Measurements from ENCODE around the gene KRTAP5-7.
"Not testable (repeated sequence)": the region's sequence is repeated elsewhere in the genome, so short reads cannot be mapped to it uniquely, and the experiment has no call there.

KRTAP5-7 gene

GRCh38 chr11:71496421-71496820, 30.6 kb upstream of the KRTAP5-7 start:
- no peak for DNase-seq

DNA sequence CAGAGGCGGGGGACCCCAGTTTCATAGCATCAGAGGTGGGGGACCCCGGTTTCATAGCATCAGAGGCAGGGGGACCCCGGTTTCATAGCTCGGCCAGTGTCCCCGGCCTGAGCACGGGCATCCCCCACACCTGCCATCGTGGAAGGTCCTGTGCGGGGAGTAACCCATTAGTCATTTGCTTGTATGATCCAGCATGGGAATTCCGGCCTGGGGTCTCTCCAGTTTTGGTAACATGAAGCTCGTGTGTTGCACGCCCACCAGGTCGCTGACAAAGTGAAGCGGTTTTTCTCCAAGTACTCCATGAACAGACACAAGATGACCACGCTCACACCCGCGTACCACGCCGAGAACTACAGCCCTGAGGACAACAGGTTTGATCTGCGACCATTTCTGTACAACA, 29.0 kb upstream of the KRTAP5-7 start:
- DNase-seq, result no peak

DNA sequence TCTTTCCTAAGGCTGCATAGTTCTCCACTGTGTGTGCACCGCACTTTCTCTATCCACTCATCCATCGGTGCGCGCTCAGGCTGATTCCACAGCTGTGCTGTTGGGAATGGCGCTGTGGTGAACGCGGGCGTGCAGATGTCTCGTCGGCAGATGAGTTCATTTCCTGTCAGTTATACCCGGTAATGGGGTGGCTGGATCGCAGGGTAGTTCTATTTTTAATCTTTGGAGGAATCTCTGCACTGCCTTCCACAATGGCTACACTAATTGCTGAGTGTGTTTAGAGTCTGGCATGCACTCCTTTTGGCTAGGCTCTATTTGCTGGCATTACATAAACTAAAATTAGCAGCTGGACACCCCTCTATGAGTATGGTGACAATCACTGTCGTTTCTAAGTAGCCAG, 27.9 kb upstream of the KRTAP5-7 start:
- DNase-seq, result no peak

DNA sequence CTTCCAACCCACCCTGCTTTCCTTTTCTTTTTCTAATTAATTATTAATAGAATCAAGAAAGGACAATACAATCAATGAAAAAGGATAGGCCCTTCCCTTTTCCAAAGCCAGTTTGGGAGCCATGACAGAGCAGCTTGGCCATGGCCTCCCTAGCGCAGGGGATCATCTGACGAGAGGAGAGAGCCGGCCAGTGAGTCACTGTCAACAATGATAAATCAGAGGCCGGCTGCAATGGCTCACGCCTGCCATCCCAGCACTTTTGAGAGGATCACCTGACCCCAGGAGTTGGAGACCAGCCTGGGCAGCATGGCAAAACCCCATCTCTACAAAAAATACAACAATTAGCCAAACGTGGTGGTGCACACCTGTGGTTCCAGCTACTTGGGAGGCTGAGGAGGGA, 27.5 kb upstream of the KRTAP5-7 start:
- no peak for DNase-seq

- no peak for DNase-seq
These were observed 26.5 kb upstream of the KRTAP5-7 start for GRCh38 chr11:71500601-71501021.

DNA sequence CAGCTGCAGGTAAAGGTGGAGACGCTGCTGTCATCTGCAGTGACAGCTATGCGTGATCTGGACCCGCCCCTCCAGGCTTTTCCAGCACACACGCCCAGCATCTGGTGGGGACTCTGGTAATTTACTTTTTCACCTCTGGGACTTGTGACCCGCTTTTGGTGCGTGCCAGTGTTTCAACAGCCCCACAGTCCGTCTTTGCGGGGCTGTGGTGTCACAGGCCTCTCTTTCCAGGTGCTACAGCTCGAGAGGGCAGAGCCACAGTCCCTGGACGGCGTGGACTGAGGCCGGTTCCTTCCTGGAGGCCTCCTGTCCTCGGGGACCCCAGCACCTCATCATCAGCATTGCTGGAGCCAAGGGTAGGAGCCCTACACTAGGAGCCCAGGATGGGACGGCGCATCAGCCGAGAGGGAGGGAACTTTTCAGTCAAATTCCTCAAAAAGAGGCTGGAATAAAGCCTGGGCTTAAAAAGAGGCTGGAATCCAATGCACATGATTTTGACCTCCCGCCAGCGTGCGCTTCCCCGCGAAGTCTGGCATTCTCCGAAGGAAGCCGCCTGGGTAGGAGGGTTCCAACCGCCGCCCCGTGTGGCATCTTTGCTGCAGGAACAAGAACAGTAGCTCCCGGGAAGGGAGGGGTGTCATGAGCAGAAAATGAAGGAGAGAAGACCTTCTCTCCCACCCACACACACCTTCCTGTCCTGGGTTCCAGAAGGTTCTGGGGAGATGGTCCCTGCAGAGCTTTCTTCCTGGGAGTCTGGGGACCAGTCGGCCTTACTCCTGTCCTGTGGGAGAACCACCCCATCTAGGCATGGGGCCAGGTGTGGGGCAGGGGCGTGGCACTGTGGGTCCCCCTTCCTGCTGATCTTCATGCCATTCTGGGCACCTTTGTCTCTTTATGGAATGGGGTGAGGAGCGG, 25.7 kb upstream of the KRTAP5-7 start:
- no peak for DNase-seq

GRCh38 chr11:71502026-71502425, 25.0 kb upstream of the KRTAP5-7 start:
- no peak for DNase-seq

DNA sequence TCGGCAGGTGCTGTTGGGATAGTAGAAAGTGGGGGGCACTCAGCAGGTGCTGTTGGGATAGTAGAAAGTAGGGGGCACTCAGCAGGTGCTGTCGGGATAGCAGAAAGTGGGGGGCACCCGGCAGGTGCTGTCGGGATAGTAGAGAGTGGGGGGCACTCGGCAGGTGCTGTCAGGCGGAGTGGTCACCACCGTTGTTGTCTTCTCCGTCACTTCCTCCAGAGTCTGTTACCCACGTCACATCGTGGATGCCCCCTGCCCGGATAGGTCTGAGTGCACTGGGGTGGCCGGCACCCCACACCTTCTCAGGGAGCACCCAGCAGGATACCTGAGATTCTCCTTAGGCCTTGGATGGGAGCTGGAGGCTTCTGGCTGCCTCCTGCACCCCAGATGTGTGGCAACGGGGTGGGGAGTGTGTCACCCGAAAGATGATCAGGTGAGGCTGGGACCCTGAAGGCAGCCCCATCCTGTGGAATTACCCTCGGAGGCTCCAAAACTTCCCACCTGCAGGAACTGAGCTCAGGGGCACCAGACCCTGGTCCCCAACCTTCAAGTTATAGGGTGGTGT, 24.1 kb upstream of the KRTAP5-7 start:
- no peak for DNase-seq

DNA sequence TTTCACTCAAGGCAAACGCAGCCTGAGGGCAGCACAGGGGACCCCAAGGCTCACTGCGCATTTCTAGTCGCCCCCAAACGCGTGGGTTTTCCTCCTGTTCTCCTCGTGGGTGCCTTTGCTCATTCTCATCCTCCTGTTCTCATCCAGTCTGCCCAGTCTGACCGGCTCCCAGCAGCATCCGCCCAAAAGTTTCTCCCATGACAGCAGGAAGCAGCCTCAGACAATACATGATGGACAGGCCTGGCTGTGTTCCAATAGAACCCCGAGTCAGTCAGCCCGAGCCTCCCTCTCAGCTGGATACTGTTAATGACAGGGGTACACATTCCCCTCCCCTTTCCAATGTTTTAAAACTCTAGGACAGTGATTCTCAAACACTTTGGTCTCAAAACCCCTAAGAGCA, 22.5 kb upstream of the KRTAP5-7 start:
- no peak for DNase-seq

GRCh38 chr11:71505001-71505400, 22.1 kb upstream of the KRTAP5-7 start:
- DNase-seq, result no peak

GRCh38 chr11:71505781-71506180, 21.3 kb upstream of the KRTAP5-7 start:
- no peak for DNase-seq

DNA sequence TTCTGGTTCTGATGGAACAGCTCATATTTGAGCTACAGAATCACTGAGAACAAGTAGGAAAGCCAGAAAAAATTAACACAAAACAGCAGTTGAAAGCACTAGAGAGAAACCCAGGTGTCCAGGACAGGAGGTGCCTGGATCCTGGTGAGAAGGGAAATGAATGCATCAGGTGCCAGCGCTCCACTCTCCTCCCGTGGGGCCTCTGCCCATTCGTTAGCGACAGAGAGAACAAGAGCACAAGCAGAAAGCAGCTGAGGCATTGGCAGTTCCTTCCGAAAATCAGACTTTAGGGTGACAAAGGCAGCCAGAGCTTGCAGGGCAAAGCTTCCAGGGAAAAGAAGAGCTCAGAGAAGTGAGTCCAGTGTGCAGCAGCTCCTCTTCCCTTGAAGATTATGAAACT, 20.0 kb upstream of the KRTAP5-7 start:
- no peak for DNase-seq

DNA sequence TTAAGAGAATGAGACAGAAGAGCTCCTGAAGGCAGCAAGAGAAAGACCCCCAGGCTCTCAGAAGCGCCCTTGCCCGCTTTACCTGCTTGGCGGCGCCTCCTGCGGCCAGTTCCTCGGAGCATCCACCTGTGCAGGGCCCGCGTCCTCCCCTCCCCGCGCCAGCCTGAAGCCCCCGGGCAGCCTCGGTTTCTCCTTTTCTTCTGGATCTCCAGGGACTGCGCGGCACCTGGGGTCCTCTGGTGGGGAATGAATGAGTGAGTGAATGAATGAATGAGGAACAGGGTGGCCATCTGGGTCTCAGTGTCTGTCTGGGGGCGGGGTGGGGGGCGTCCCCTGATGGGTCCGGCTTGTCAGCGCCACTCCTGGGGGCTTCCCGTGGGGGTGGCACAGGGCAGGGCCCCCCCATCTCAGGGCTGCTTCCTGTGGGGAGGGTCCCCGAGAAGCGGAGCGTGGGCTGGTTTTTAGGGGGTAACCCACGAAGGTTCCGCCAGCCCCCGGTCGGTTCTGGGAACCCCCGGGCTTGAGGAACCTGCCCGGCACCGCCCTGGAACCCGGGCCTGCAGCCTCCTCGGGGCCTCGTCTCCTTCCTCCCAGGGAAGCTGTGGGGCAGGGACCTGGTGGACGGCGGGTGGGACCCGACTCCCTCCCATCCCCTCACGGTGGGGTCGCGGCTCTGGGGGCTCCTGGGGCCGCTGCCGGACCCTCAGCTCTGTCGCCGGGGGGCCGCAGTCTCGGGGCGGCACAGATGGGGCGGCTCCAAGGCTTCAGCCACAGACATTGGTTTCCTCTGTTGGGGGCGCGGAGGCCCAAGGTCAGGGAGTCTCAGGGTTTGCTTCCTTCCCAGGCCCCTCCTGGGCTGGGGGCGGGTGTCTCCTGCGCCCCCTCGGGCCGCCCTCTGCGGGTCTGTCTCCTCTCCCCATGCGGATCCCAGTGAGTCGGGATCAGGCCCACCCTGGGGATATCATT, 8.3 kb upstream of the KRTAP5-7 start:
- no peak for DNase-seq

DNA sequence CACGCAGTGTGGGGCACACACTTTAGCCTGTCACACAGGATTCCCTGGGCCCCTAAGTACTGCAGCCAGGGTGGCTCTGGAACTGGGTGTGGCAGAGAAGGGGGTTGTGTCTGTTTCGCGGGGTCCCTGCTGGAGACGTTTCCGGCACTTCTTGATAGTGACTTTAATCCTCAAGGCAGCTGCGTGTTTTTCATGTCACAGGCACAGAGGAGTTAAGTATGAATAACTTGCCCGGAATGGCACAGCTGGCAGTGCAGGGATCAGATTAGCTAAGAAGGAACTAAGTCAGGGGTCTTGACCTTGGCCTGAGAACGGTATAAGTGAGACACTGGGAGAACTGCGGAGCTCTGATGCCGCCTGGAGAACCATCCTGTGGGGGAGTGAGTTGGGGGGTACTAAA, 7.5 kb upstream of the KRTAP5-7 start:
- DNase-seq, result no peak

GRCh38 chr11:71525188-71525937, 1.7 kb upstream of the KRTAP5-7 start:
- DNase-seq, result no peak

DNA sequence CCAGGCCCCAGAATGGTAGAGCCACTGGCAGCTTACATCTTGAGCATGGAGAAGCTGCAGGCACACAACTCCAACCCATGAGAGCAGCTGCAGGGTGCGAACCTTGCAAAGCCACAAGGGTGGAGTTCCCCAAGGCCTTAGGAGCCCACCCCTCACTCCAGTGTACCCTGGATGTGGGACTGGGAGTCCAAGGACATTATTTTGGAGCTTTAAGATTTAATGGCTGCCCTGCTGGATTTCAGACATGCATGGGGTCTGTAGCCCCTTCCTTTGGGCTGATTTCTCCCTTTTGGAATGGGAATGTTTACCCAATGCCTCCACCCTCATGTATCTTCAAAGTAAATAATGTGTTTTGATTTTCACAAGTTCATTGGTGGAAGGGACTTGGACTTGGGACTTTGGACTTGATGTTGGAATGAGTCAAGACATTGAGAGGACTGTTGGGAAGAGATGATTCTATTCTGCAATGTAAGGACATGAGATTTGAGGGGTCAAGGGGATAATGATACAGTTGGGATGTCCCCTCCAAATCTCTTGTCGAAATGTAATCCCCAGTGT, 1.1 kb upstream of the KRTAP5-7 start:
- DNase-seq, result no peak

- DNase-seq, result no peak
These were observed 626 bp downstream of the KRTAP5-7 start for GRCh38 chr11:71527576-71528210.

DNA sequence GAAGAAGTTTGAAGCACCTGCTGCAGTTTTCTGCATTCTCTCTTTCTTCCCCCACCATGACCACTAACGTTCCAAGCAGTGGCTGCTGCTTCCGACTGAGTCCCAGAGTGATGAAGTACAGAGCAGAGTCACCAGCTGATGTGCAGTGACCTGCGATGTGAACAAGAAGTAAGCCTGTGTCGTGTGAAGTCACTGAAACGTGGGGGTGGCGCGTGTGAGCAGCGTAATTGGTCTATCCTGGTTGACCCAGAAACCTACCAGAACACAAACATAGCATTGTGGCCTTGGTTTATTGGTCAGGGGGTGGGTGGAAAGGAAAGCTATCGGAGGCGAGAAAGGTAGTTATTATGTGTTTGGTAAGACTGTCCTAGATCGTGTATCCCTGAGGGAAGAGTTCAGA, 3.5 kb downstream of the KRTAP5-7 start:
- no peak for DNase-seq

DNA sequence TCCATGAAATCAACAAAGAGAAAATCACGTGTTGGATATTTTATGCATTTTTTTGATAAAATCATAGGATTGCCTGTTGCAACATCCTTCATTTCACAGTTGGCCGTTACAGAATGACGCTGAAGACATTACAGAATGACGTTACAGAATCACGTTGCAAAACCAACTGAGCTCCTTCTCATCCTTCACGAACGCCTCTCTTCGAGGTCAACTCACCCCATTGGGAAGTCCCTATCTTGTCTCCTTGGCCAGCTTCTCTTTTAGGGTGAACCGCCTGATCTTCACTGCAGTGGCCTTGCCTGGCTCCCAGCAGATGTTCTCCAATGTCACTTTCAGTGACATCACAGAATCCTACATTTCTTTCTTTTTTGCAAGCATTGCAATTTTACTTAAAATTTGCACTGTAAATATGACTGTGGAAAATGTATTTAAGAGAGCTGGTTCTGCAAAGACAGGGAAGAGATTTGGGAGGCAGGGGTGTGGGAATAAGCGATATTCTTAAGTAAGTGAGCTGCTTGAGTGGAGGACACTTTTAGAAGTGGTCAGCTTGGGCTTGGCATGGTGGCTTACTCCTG, 5.1 kb downstream of the KRTAP5-7 start:
- DNase-seq, result no peak

DNA sequence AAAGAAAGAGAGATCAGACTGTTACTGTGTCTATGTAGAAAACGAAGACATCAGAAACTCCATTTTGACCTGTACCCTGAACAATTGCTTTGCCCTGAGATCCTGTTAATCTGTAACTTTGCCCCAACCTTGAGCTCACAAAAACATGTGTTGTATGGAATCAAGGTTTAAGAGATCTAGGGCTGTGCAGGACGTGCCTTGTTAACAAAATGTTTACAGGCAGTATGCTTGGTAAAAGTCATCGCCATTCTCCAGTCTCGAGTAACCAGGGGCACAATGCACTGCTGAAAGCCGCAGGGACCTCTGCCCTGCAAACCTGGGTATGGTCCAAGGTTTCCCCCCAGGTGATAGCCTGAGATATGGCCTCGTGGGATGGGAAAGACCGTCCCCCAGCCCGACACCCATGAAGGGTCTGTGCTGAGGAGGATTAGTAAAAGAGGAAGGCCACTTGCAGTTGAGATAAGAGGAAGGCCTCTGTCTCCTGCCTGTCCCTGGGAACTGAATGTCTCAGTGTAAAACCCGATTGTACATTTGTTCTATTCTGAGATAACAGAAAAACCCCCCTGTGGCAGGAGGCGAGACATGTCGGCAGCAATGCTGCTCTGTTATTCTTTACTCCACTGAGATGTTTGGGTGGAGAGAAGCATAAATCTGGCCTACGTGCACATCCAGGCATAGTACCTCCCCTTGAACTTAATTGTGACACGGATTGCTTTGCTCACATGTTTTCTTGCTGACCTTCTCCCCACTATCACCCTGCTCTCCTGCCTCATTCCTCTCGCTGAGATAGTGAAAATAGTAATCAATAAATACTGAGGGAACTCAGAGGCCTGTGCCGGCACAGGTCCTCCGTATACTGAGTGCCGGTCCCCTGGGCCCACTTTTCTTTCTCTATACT, 7.9 kb downstream of the KRTAP5-7 start:
- DNase-seq, result not testable (repeated sequence)
